ENCODE data around the gene MCM3. TPM values are rescaled to one million over a fixed set of nuclear protein-coding genes. Genes with fewer than 3 reads are reported as not detected.

MCM3 gene
- total RNA-seq, 2 experiments from 2014 or later, result 291 to 293 TPM

DNA sequence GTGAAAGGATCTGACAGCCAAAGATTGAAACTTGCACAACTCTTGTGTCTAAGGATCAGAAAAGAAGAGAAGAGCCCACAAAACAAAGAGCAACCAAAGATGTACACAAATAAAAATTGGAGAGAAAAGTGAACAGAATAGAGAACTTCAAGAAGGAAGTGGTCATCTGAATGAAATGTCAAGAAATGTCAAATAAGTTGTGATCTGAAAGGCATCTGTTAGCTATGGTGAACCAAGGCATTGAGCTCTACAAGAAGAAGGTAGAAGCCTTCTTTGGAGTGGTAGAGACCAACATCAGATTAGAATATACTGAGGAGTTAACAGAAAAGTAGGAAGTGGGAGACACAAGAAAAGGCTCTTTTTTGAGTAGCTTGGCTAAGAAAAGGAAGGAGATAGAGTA, 68.8 kb downstream of the MCM3 start:
- TF ChIP-seq, protein P1, sequence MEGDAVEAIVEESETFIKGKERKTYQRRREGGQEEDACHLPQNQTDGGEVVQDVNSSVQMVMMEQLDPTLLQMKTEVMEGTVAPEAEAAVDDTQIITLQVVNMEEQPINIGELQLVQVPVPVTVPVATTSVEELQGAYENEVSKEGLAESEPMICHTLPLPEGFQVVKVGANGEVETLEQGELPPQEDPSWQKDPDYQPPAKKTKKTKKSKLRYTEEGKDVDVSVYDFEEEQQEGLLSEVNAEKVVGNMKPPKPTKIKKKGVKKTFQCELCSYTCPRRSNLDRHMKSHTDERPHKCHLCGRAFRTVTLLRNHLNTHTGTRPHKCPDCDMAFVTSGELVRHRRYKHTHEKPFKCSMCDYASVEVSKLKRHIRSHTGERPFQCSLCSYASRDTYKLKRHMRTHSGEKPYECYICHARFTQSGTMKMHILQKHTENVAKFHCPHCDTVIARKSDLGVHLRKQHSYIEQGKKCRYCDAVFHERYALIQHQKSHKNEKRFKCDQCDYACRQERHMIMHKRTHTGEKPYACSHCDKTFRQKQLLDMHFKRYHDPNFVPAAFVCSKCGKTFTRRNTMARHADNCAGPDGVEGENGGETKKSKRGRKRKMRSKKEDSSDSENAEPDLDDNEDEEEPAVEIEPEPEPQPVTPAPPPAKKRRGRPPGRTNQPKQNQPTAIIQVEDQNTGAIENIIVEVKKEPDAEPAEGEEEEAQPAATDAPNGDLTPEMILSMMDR (IDR thresholded peaks at IDR 0.05), result no peak
- Mint-ChIP-seq H3K27ac (no peak overlapping the region), H3K36me3 (ENCODE audit: low read depth) (no peaks in the 10 kb centered on the region), H3K4me1 (ENCODE audit: low read depth) (peaks cover 5% of the 10 kb centered on the region), H3K27me3 (peaks cover 15% of the 10 kb centered on the region), H3K9me3 (no peaks in the 10 kb centered on the region), H3K4me3 (no peak overlapping the region)
- POLR2A ChIA-PET, result no interaction called here
- no peak for ATAC-seq
- no peak for DNase-seq
- CTCF ChIA-PET, result interaction anchor here (1.1 kb wide), 1 partner anchor 26 kb away, joined by 3 read pairs; no protein-coding TSS in a partner anchor
- intact Hi-C loops (cut with micrococcal nuclease), result no loop called here

Other genes with a start within 250 kb of the MCM3 start
- not detected for gene PKHD1, start 197.1 kb downstream of the MCM3 start, total RNA-seq
- not detected for gene IL17A, start 98.4 kb downstream of the MCM3 start, total RNA-seq
- gene IL17F, start 40.2 kb downstream of the MCM3 start, total RNA-seq, result under 1 TPM; 0.76 to 0.86 TPM
- 10 to 100 TPM; 12.9 to 13.7 TPM for gene PAQR8, start 77.4 kb upstream of the MCM3 start, total RNA-seq
- gene EFHC1, start 135.6 kb upstream of the MCM3 start, total RNA-seq, result 1 to 10 TPM; 1.9 to 2.1 TPM

All from activated CD8-positive, alpha-beta T cell treated with anti-CD3 and anti-CD28 coated beads for 36 hours (primary cell).